GM19455 (cell line): ENCODE measurements around the gene KRTAP16-1.

Experiments
- ATAC-seq: cut with Tn5 transposase; IDR thresholded peaks from one replicate; pipeline ENCODE4 v1.9.1; 2021; ENCODE audit not compliant: unreplicated experiment

Gene KRTAP16-1

GRCh38 chr17:41329279-41329948 lies 20.3 kb upstream of the KRTAP16-1 start:
- no peak for ATAC-seq

- no peak for ATAC-seq
Measured at GRCh38 chr17:41328207-41328606, 19.1 kb upstream of the KRTAP16-1 start.

- no peak for ATAC-seq
Measured at GRCh38 chr17:41327411-41328120, 18.5 kb upstream of the KRTAP16-1 start.

GRCh38 chr17:41326173-41327145 lies 17.4 kb upstream of the KRTAP16-1 start:
- ATAC-seq: no peak

- ATAC-seq: no peak
Measured at GRCh38 chr17:41325611-41326010, 16.5 kb upstream of the KRTAP16-1 start.

- ATAC-seq: no peak
Measured at GRCh38 chr17:41325126-41325525, 16.0 kb upstream of the KRTAP16-1 start.

GRCh38 chr17:41324180-41325075 lies 15.3 kb upstream of the KRTAP16-1 start:
- no peak for ATAC-seq

GRCh38 chr17:41322903-41323895 lies 14.1 kb upstream of the KRTAP16-1 start:
- no peak for ATAC-seq

- no peak for ATAC-seq
Measured at GRCh38 chr17:41322094-41322902, 13.2 kb upstream of the KRTAP16-1 start.

GRCh38 chr17:41318231-41318630 lies 9.1 kb upstream of the KRTAP16-1 start:
- ATAC-seq: no peak

- ATAC-seq: no peak
Measured at GRCh38 chr17:41315814-41316445, 6.8 kb upstream of the KRTAP16-1 start.

- ATAC-seq: no peak
Measured at GRCh38 chr17:41315204-41315794, 6.2 kb upstream of the KRTAP16-1 start, which contains the start of gene KRTAP17-1. Gene KRTAP17-1 (minus strand): TSS chr17:41315710. CDS start chr17:41315650, 60 bp downstream.

GRCh38 chr17:41311111-41311510 lies 2.0 kb upstream of the KRTAP16-1 start:
- ATAC-seq: no peak

GRCh38 chr17:41308251-41308917 lies 725 bp downstream of the KRTAP16-1 start:
- no peak for ATAC-seq

GRCh38 chr17:41307647-41308046 lies 1.5 kb downstream of the KRTAP16-1 start:
- ATAC-seq: no peak

GRCh38 chr17:41304091-41304490 lies 5.0 kb downstream of the KRTAP16-1 start:
- ATAC-seq: no peak

GRCh38 chr17:41302981-41303380 lies 6.1 kb downstream of the KRTAP16-1 start:
- ATAC-seq: no peak
